ENCODE data around the gene ITGB7. TPM values are rescaled to one million over a fixed set of nuclear protein-coding genes. Genes with fewer than 3 reads are reported as not detected.

Gene ITGB7
- total RNA-seq, 1 experiment from 2014 or later: 0.52 TPM

- H3K36me3 ChIP-seq (replicated peaks; ENCODE audit: control insufficient read depth, insufficient read depth, low read length): no peaks in the 10 kb centered on the region; the same call in 1 of the 2 replicates
- peaks cover 10% of the 10 kb centered on the region for H3K27me3 ChIP-seq (ENCODE audit: control insufficient read depth, insufficient read depth, low read length)
- peak; percentile 93 for DNase-seq
- H3K4me3 ChIP-seq (ENCODE audit: insufficient read depth, low read depth, low read length): no peak overlapping the region
These were observed 17.2 kb upstream of the ITGB7 start for GRCh38 chr12:53224061-53224896.

- Histone ChIP-seq H3K36me3 (replicated peaks; ENCODE audit: control insufficient read depth, insufficient read depth, low read length) (no peaks in the 10 kb centered on the region; the same call in 1 of the 2 replicates), H3K27me3 (ENCODE audit: control insufficient read depth, insufficient read depth, low read length) (peaks cover 12% of the 10 kb centered on the region), H3K4me3 (ENCODE audit: insufficient read depth, low read depth, low read length) (no peak overlapping the region)
- peak; percentile 74 for DNase-seq
These were observed 16.5 kb upstream of the ITGB7 start for GRCh38 chr12:53223389-53224060.

- H3K36me3 ChIP-seq (replicated peaks; ENCODE audit: control insufficient read depth, insufficient read depth, low read length): no peaks in the 10 kb centered on the region; the same call in 1 of the 2 replicates
- peaks cover 15% of the 10 kb centered on the region for H3K27me3 ChIP-seq (ENCODE audit: control insufficient read depth, insufficient read depth, low read length)
- no peak overlapping the region for H3K4me3 ChIP-seq (ENCODE audit: insufficient read depth, low read depth, low read length)
- DNase-seq: no peak
These were observed 15.8 kb upstream of the ITGB7 start for GRCh38 chr12:53222806-53223261.

- no peak for DNase-seq
- Histone ChIP-seq H3K36me3 (replicated peaks; ENCODE audit: control insufficient read depth, insufficient read depth, low read length) (no peaks in the 10 kb centered on the region; the same call in 1 of the 2 replicates), H3K4me3 (ENCODE audit: insufficient read depth, low read depth, low read length) (peak overlapping the region; percentile 67), H3K27me3 (ENCODE audit: control insufficient read depth, insufficient read depth, low read length) (peaks cover 15% of the 10 kb centered on the region)
These were observed 15.2 kb upstream of the ITGB7 start for GRCh38 chr12:53222170-53222721.

GRCh38 chr12:53221203-53222080 is 14.4 kb upstream of the ITGB7 start:
- Histone ChIP-seq H3K27me3 (ENCODE audit: control insufficient read depth, insufficient read depth, low read length) (peaks cover 15% of the 10 kb centered on the region), H3K36me3 (replicated peaks; ENCODE audit: control insufficient read depth, insufficient read depth, low read length) (no peaks in the 10 kb centered on the region; the same call in 1 of the 2 replicates), H3K4me3 (ENCODE audit: insufficient read depth, low read depth, low read length) (peak overlapping the region; percentile 67)
- DNase-seq: peak; percentile 96

GRCh38 chr12:53220694-53221202 is 13.7 kb upstream of the ITGB7 start:
- DNase-seq: peak; percentile 98
- H3K27me3 ChIP-seq (ENCODE audit: control insufficient read depth, insufficient read depth, low read length): peaks cover 15% of the 10 kb centered on the region
- H3K4me3 ChIP-seq (ENCODE audit: insufficient read depth, low read depth, low read length): peak overlapping the region; percentile 67
- no peaks in the 10 kb centered on the region; the same call in 1 of the 2 replicates for H3K36me3 ChIP-seq (replicated peaks; ENCODE audit: control insufficient read depth, insufficient read depth, low read length)

- peak; percentile 94 for DNase-seq
- Histone ChIP-seq H3K4me3 (ENCODE audit: insufficient read depth, low read depth, low read length) (peak overlapping the region; percentile 67), H3K27me3 (ENCODE audit: control insufficient read depth, insufficient read depth, low read length) (peaks cover 15% of the 10 kb centered on the region), H3K36me3 (replicated peaks; ENCODE audit: control insufficient read depth, insufficient read depth, low read length) (no peaks in the 10 kb centered on the region; the same call in 1 of the 2 replicates)
These were observed 13.1 kb upstream of the ITGB7 start for GRCh38 chr12:53219956-53220693.

GRCh38 chr12:53219292-53219955 is 12.4 kb upstream of the ITGB7 start:
- Histone ChIP-seq H3K27me3 (ENCODE audit: control insufficient read depth, insufficient read depth, low read length) (peaks cover 15% of the 10 kb centered on the region), H3K4me3 (ENCODE audit: insufficient read depth, low read depth, low read length) (peak overlapping the region; percentile 67), H3K36me3 (replicated peaks; ENCODE audit: control insufficient read depth, insufficient read depth, low read length) (no peaks in the 10 kb centered on the region; the same call in 1 of the 2 replicates)
- DNase-seq: no peak

GRCh38 chr12:53218551-53219291 is 11.7 kb upstream of the ITGB7 start:
- Histone ChIP-seq H3K36me3 (replicated peaks; ENCODE audit: control insufficient read depth, insufficient read depth, low read length) (peaks cover 3% of the 10 kb centered on the region; the same call in 1 of the 2 replicates), H3K4me3 (ENCODE audit: insufficient read depth, low read depth, low read length) (peak overlapping the region; percentile 67), H3K27me3 (ENCODE audit: control insufficient read depth, insufficient read depth, low read length) (peaks cover 13% of the 10 kb centered on the region)
- peak; percentile 61 for DNase-seq

GRCh38 chr12:53217931-53218307 is 10.9 kb upstream of the ITGB7 start:
- Histone ChIP-seq H3K27me3 (ENCODE audit: control insufficient read depth, insufficient read depth, low read length) (peaks cover 11% of the 10 kb centered on the region), H3K36me3 (replicated peaks; ENCODE audit: control insufficient read depth, insufficient read depth, low read length) (peaks cover 4% of the 10 kb centered on the region), H3K4me3 (ENCODE audit: insufficient read depth, low read depth, low read length) (no peak overlapping the region)
- no peak for DNase-seq

- DNase-seq: peak; percentile 94
- H3K4me3 ChIP-seq (ENCODE audit: insufficient read depth, low read depth, low read length): peak overlapping the region; percentile 7; the same call in 1 of the 2 replicates
These were observed 10.2 kb upstream of the ITGB7 start for GRCh38 chr12:53217051-53217930.

More at GRCh38 chr12:53217051-53217930, 10.2 kb upstream of the ITGB7 start:
- H3K27me3 ChIP-seq (ENCODE audit: control insufficient read depth, insufficient read depth, low read length): peaks cover 11% of the 10 kb centered on the region
- peaks cover 7% of the 10 kb centered on the region for H3K36me3 ChIP-seq (replicated peaks; ENCODE audit: control insufficient read depth, insufficient read depth, low read length)

Data from H7 (cell line).